VCaP (cell line): ENCODE results near the gene NXN.

Experiments
- H3K27ac ChIP-seq: fragments of 450-650 bp; 2 replicates; pipeline ENCODE4 v1.5.1; 2017
- TF ChIP-seq, protein P1 (sequence below): fragments of 450-650 bp; conservative IDR thresholded peaks from 2 replicates; pipeline ENCODE4 v1.5.1; 2017; ENCODE audit warnings: mild to moderate bottlenecking, moderate library complexity

The NXN gene

DNA sequence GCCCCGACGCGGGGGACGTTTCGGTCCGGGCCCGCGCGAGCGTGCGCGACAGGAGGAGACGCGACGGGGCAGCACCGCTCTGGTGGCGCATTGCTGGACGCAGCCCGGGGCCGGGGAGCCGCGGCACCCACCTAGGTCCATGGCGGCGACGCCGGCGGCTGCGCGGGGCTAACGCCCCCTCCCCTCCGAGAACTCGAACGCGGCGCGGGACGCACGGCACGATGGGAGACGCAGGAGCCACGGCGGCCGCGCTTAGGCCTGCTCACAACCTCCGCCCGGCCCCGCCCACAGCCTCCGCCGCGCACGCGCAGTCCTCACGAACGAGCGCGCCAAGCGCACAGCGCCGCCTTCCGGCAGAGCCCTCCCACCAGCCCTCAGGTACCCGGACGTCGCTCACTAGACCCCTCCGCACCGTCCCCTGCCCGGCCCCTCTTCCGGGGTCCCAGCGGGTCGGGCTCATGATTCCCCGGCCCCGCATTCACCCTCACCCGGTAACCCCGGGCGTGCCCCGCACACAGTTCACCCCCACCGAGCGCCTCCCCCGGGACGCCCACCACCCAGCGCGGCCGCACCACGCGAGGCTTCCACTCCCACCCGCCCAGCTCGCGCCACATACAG is 227.5 kb downstream of the NXN start, which contains the start of gene GEMIN4:
Gene GEMIN4, minus strand, starts transcription at position 263 of the 618 bp plus-strand sequence. Its CDS starts 122 bp downstream, at position 141.
- H3K27ac ChIP-seq = peak within 1 kb of the TSS; percentile 95
- TF ChIP-seq, protein P1, sequence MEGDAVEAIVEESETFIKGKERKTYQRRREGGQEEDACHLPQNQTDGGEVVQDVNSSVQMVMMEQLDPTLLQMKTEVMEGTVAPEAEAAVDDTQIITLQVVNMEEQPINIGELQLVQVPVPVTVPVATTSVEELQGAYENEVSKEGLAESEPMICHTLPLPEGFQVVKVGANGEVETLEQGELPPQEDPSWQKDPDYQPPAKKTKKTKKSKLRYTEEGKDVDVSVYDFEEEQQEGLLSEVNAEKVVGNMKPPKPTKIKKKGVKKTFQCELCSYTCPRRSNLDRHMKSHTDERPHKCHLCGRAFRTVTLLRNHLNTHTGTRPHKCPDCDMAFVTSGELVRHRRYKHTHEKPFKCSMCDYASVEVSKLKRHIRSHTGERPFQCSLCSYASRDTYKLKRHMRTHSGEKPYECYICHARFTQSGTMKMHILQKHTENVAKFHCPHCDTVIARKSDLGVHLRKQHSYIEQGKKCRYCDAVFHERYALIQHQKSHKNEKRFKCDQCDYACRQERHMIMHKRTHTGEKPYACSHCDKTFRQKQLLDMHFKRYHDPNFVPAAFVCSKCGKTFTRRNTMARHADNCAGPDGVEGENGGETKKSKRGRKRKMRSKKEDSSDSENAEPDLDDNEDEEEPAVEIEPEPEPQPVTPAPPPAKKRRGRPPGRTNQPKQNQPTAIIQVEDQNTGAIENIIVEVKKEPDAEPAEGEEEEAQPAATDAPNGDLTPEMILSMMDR = peak; percentile 96

DNA sequence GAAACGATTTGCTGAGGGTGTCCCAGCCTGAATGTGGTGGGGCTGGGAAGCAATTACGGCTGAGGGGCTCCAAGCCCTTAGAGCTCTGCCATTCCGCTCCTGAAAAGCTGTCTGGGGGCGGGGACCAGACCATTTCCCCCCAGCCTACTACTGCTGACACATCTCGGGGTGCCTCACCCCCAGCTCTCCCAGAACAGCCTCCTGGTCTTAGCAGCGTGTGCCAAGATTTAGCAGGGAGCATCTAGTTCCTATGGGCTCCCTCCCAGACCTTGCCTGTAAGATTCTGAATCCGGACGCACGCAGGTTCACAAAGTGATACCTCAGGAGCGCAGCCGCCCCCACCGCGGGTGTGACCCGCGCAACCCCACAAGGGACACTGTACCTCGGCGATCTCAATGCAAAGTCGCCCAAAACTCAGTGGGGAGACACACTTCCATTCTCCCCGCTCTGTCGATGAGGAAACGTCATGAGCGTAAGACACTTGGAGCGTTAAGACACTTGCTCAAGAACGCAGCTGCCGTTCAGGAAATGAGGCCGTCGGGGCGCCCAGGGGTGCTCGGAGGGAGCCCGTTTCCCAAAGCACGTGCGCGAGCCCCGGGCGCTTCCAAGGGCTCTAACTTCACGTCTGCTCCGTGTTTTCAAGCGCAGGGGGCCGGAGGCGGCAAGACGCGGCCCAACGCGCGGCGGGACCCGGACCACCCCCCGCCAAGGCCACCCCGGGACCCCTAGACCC is 228.1 kb downstream of the NXN start:
- TF ChIP-seq, protein P1 = no peak
- H3K27ac ChIP-seq = peak overlapping the region; percentile 95

DNA sequence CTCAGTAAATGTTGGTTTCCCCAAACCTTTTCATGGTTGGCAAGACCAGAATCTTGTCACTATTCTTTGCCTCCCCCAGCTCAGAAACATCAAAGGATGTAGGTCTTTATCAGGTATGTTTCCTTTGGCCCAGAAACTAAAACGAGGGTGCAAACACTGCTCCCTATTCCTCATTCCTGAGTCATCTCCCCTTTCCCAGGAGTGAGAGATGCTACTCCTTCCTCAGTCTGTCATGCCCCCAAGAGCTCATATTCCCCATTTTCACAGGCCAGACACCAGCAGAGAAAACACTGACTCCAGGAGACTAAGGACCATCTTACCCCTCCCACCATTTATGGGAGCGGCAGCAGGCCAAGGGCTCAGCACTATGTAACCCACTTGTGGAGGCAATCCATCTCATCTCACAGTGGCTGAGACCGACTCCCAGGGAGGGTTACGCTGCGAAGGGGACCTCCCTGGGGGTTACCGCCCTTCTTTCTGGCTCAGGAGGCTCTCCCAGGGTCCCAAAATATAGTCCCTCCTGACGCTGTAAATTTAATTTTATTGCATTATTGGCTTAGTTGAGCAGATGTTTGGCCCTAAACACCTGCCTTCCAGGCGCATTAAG is 229.0 kb downstream of the NXN start:
- TF ChIP-seq, protein P1 = no peak
- H3K27ac ChIP-seq = peak overlapping the region; percentile 95

DNA sequence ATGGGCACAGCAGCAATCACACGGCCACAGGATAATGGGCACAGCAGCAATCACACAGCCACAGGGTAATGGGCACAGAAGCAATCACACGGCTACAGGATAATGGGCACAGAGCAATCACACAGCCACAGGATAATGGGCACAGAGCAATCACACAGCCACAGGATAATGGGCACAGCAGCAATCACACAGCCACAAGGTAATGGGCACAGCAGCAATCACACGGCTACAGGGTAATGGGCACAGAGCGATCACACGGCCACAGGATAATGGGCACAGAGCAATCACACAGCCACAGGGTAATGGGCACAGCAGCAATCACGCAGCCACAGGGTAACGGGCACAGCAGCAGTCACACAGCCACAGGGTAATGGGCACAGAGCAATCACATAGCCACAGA is 230.2 kb downstream of the NXN start:
- peak overlapping the region; percentile 95; the same call in 1 of the 2 replicates for H3K27ac ChIP-seq
